GM23338 (cell line): Measurements from ENCODE around the gene GPRC5C. TPM values are rescaled to one million over a fixed set of nuclear protein-coding genes. Genes with fewer than 3 reads are reported as not detected.

Experiments used
- ATAC-seq: fragments of 200-7000 bp; cut with Tn5 transposase; 3 replicates; pipeline ENCODE4 v1.9.1; 2020
- DNase-seq: peaks from one replicate; pipeline ENCODE4 v3.0.0-alpha.2; 2015; ENCODE audit warnings: low spot score
- H2AFZ ChIP-seq: fragments of 200-600 bp; sonication (generic); 2 replicates; pipeline ENCODE4 v1.8.0; 2016; ENCODE audit warnings: antibody characterized with exemption, mild to moderate bottlenecking, moderate library complexity
- H3F3A ChIP-seq: fragments of 200-600 bp; sonication (generic); replicated peaks from 2 replicates; pipeline ENCODE4 v1.8.0; 2017; ENCODE audit warnings: antibody characterized with exemption, mixed run types, low read depth
- H3K27ac ChIP-seq: fragments of 200-600 bp; sonication (generic); 2 replicates; pipeline ENCODE4 v1.6.1; 2016; ENCODE audit warnings: low read depth
- H3K27me3 ChIP-seq: fragments of 200-600 bp; sonication (generic); 2 replicates; pipeline ENCODE4 v1.8.0; 2016; ENCODE audit warnings: mild to moderate bottlenecking, mixed run types, moderate library complexity; ENCODE audit not compliant: insufficient read depth
- H3K36me3 ChIP-seq: fragments of 200-600 bp; sonication (generic); 2 replicates; pipeline ENCODE4 v1.8.0; 2016; ENCODE audit warnings: mild to moderate bottlenecking; ENCODE audit not compliant: insufficient read depth
- H3K4me1 ChIP-seq: fragments of 200-600 bp; sonication (generic); 2 replicates; pipeline ENCODE4 v1.8.0; 2016; ENCODE audit warnings: mild to moderate bottlenecking, moderate library complexity; ENCODE audit not compliant: insufficient read depth
- H3K4me2 ChIP-seq: fragments of 200-600 bp; sonication (generic); 2 replicates; pipeline ENCODE4 v1.7.1; 2017; ENCODE audit warnings: mixed run types
- H3K4me3 ChIP-seq: fragments of 200-600 bp; sonication (generic); 2 replicates; pipeline ENCODE4 v1.6.1; 2016; ENCODE audit warnings: mixed run types
- H3K79me2 ChIP-seq: fragments of 200-600 bp; sonication (generic); replicated peaks from 2 replicates; pipeline ENCODE4 v1.8.0; 2017; ENCODE audit warnings: mild to moderate bottlenecking; ENCODE audit not compliant: insufficient read depth
- H3K9me2 ChIP-seq: fragments of 200-600 bp; sonication (generic); 2 replicates; pipeline ENCODE4 v1.8.0; 2017; ENCODE audit not compliant: insufficient read depth
- H4K20me1 ChIP-seq: fragments of 200-600 bp; sonication (generic); replicated peaks from 2 replicates; pipeline ENCODE4 v1.8.0; 2017; ENCODE audit warnings: mild to moderate bottlenecking; ENCODE audit not compliant: insufficient read depth
- H3K27ac Mint-ChIP-seq: 2 replicates; pipeline ENCODE4 v1.8.0; 2020; ENCODE audit warnings: inconsistent platforms, mild to moderate bottlenecking, moderate library complexity, mixed read lengths
- H3K27me3 Mint-ChIP-seq: 3 replicates; pipeline ENCODE4 v1.8.0; 2022; ENCODE audit warnings: low read depth, mild to moderate bottlenecking, moderate library complexity, mixed read lengths, inconsistent platforms; ENCODE audit not compliant: insufficient read depth, poor library complexity
- H3K36me3 Mint-ChIP-seq: 3 replicates; pipeline ENCODE4 v1.8.0; 2021; ENCODE audit warnings: low read depth, mild to moderate bottlenecking, inconsistent platforms, moderate library complexity, mixed read lengths
- H3K4me1 Mint-ChIP-seq: 3 replicates; pipeline ENCODE4 v1.8.0; 2020; ENCODE audit warnings: mild to moderate bottlenecking, inconsistent platforms, mixed read lengths
- H3K4me3 Mint-ChIP-seq: 3 replicates; pipeline ENCODE4 v1.8.0; 2021; ENCODE audit warnings: moderate library complexity, mild to moderate bottlenecking, inconsistent platforms, mixed read lengths
- H3K9me3 Mint-ChIP-seq: 3 replicates; pipeline ENCODE4 v1.8.0; 2020; ENCODE audit warnings: moderate library complexity, mild to moderate bottlenecking, inconsistent platforms, mixed read lengths
- CREB1 ChIP-seq: fragments of 250-450 bp; sonication (Bioruptor Pico); IDR thresholded peaks from 2 replicates; pipeline ENCODE4 v1.5.0; 2020; ENCODE audit warnings: low read depth, mild to moderate bottlenecking, moderate library complexity
- EZH2phosphoT487 ChIP-seq: fragments of 200-600 bp; sonication (generic); IDR thresholded peaks from one replicate; pipeline ENCODE4 v1.8.1; 2018; ENCODE audit warnings: antibody characterized with exemption; ENCODE audit not compliant: unreplicated experiment
- NANOG ChIP-seq: IDR thresholded peaks from 2 replicates; pipeline ENCODE4 v1.6.1; 2016; ENCODE audit warnings: antibody characterized with exemption, borderline replicate concordance
- polyA plus RNA-seq: library from polyadenylated mRNA; unstranded; fragments of >200 nt; fragmentation: Nextera tagmentation; extraction: Ambion mirVana; gene quantifications from 2 replicates; pipeline ENCODE4 v1.2.1, GENCODE V29; 2016
- total RNA-seq: library from RNA; depleted of rRNA; stranded (reverse); fragments of >200 nt; shearing (Covaris generic); gene quantifications from 2 replicates; pipeline ENCODE4 v1.2.3, GENCODE V29; 2014
- TF ChIP-seq, protein P1 (sequence below): fragments of 250-450 bp; sonication (Bioruptor Pico); IDR thresholded peaks from 2 replicates; pipeline ENCODE4 v1.5.0; 2020; ENCODE audit warnings: mild to moderate bottlenecking, moderate library complexity

Gene GPRC5C
- total and polyA plus RNA-seq, 2 experiments from 2014 or later, result 9.0 to 22.4 TPM

DNA sequence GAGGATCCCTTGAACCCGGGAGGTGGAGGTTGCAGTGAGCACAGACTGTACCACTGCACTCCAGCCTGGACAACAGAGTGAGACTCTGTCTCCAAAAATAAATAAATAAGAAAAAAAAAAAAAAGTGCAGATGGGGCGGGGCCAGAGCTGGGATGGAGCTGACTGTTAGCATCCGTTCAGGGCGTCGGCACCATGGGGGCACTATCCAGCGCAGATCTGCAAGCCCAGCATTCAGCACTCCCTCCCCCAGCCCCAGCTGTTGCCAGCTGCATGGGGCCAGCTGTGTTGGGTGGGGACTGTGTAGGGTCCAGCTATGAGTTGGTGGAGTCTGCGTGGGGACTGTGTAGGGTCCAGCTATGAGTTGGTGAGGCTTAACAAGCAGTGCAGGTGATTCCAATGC lies 13.3 kb downstream of the GPRC5C start:
- no peak overlapping the region for H3K4me3 ChIP-seq
- H3K4me3 Mint-ChIP-seq, result no peak overlapping the region
- H2AFZ ChIP-seq, result no peak overlapping the region
- H3K79me2 ChIP-seq, result no peaks in the 10 kb centered on the region
- no peaks in the 10 kb centered on the region for H3K9me3 Mint-ChIP-seq
- H3K4me2 ChIP-seq, result no peak overlapping the region
- H3K9me2 ChIP-seq, result no peaks in the 10 kb centered on the region
- H3K36me3 Mint-ChIP-seq, result peaks cover 4% of the 10 kb centered on the region; the same call in 2 of the 3 replicates
- peaks cover 12% of the 10 kb centered on the region; the same call in 1 of the 2 replicates for H3K4me1 ChIP-seq
- no peak for TF ChIP-seq EZH2phosphoT487
- TF ChIP-seq, protein P1, sequence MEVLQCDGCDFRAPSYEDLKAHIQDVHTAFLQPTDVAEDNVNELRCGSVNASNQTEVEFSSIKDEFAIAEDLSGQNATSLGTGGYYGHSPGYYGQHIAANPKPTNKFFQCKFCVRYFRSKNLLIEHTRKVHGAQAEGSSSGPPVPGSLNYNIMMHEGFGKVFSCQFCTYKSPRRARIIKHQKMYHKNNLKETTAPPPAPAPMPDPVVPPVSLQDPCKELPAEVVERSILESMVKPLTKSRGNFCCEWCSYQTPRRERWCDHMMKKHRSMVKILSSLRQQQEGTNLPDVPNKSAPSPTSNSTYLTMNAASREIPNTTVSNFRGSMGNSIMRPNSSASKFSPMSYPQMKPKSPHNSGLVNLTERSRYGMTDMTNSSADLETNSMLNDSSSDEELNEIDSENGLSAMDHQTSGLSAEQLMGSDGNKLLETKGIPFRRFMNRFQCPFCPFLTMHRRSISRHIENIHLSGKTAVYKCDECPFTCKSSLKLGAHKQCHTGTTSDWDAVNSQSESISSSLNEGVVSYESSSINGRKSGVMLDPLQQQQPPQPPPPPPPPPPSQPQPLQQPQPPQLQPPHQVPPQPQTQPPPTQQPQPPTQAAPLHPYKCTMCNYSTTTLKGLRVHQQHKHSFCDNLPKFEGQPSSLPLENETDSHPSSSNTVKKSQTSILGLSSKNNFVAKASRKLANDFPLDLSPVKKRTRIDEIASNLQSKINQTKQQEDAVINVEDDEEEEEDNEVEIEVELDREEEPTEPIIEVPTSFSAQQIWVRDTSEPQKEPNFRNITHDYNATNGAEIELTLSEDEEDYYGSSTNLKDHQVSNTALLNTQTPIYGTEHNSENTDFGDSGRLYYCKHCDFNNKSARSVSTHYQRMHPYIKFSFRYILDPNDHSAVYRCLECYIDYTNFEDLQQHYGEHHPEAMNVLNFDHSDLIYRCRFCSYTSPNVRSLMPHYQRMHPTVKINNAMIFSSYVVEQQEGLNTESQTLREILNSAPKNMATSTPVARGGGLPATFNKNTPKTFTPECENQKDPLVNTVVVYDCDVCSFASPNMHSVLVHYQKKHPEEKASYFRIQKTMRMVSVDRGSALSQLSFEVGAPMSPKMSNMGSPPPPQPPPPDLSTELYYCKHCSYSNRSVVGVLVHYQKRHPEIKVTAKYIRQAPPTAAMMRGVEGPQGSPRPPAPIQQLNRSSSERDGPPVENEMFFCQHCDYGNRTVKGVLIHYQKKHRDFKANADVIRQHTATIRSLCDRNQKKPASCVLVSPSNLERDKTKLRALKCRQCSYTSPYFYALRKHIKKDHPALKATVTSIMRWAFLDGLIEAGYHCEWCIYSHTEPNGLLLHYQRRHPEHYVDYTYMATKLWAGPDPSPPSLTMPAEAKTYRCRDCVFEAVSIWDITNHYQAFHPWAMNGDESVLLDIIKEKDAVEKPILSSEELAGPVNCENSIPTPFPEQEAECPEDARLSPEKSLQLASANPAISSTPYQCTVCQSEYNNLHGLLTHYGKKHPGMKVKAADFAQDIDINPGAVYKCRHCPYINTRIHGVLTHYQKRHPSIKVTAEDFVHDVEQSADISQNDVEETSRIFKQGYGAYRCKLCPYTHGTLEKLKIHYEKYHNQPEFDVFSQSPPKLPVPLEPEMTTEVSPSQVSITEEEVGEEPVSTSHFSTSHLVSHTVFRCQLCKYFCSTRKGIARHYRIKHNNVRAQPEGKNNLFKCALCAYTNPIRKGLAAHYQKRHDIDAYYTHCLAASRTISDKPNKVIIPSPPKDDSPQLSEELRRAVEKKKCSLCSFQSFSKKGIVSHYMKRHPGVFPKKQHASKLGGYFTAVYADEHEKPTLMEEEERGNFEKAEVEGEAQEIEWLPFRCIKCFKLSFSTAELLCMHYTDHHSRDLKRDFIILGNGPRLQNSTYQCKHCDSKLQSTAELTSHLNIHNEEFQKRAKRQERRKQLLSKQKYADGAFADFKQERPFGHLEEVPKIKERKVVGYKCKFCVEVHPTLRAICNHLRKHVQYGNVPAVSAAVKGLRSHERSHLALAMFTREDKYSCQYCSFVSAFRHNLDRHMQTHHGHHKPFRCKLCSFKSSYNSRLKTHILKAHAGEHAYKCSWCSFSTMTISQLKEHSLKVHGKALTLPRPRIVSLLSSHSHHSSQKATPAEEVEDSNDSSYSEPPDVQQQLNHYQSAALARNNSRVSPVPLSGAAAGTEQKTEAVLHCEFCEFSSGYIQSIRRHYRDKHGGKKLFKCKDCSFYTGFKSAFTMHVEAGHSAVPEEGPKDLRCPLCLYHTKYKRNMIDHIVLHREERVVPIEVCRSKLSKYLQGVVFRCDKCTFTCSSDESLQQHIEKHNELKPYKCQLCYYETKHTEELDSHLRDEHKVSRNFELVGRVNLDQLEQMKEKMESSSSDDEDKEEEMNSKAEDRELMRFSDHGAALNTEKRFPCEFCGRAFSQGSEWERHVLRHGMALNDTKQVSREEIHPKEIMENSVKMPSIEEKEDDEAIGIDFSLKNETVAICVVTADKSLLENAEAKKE (CRISPR knock-in tag), result no peak
- TF ChIP-seq CREB1 (CRISPR knock-in tag), result no peak
- no peak for TF ChIP-seq NANOG
- DNase-seq, result no peak
- H3K36me3 ChIP-seq, result no peaks in the 10 kb centered on the region
- no peak for ATAC-seq
- H3K27ac Mint-ChIP-seq, result no peak overlapping the region
- H3K27me3 ChIP-seq, result no peaks in the 10 kb centered on the region
- no peaks in the 10 kb centered on the region for H4K20me1 ChIP-seq
- peaks cover 21% of the 10 kb centered on the region for H3K4me1 Mint-ChIP-seq
- H3K27me3 Mint-ChIP-seq, result peaks cover 5% of the 10 kb centered on the region
- no peak overlapping the region for H3K27ac ChIP-seq
- H3F3A ChIP-seq, result no peaks in the 10 kb centered on the region
